GM06990 (cell line): Measurements from ENCODE around the gene HOXA3.

Source experiments
- DNase-seq: peaks from one replicate; pipeline ENCODE4 v3.0.0-alpha.2; 2011; ENCODE audit not compliant: insufficient read length; ENCODE audit errors: extremely low read depth
- H3K27me3 ChIP-seq: replicated peaks from 2 replicates; pipeline ENCODE4 v1.6.0; 2011; ENCODE audit warnings: low read length; ENCODE audit not compliant: control insufficient read depth, insufficient read depth
- H3K36me3 ChIP-seq: 2 replicates; pipeline ENCODE4 v1.5.1; 2011; ENCODE audit warnings: low read length; ENCODE audit not compliant: control insufficient read depth, insufficient read depth
- H3K4me3 ChIP-seq: replicated peaks from 2 replicates; pipeline ENCODE4 v1.5.1; 2011; ENCODE audit warnings: low read depth, mild to moderate bottlenecking, control low read depth, low read length
- CTCF ChIP-seq: IDR thresholded peaks from 2 replicates; pipeline ENCODE4 v1.5.1; 2011; ENCODE audit warnings: low read length, control low read depth, mild to moderate bottlenecking, inconsistent platforms; ENCODE audit not compliant: insufficient read depth, poor library complexity, severe bottlenecking

HOXA3 gene

GRCh38 chr7:27194002-27194352, 41.6 kb upstream of the HOXA3 start:
- Histone ChIP-seq H3K36me3 (no peaks in the 10 kb centered on the region), H3K4me3 (no peak overlapping the region), H3K27me3 (peaks cover 14% of the 10 kb centered on the region)
- no peak for DNase-seq
- TF ChIP-seq CTCF, result no peak

- TF ChIP-seq CTCF, result no peak
- peaks cover 12% of the 10 kb centered on the region for H3K27me3 ChIP-seq
- no peak for DNase-seq
- no peaks in the 10 kb centered on the region for H3K36me3 ChIP-seq
- no peak overlapping the region for H3K4me3 ChIP-seq
Observed at GRCh38 chr7:27193335-27194001, 41.1 kb upstream of the HOXA3 start.

- Histone ChIP-seq H3K4me3 (peak overlapping the region; percentile 23), H3K36me3 (no peaks in the 10 kb centered on the region), H3K27me3 (peaks cover 10% of the 10 kb centered on the region)
- DNase-seq, result no peak
- no peak for TF ChIP-seq CTCF
Observed at GRCh38 chr7:27192546-27193334, 40.4 kb upstream of the HOXA3 start.

- no peaks in the 10 kb centered on the region for H3K36me3 ChIP-seq
- peaks cover 10% of the 10 kb centered on the region for H3K27me3 ChIP-seq
- no peak for TF ChIP-seq CTCF
- DNase-seq, result no peak
- H3K4me3 ChIP-seq, result no peak overlapping the region
Observed at GRCh38 chr7:27191833-27192545, 39.6 kb upstream of the HOXA3 start.

- TF ChIP-seq CTCF, result no peak
- H3K36me3 ChIP-seq, result no peaks in the 10 kb centered on the region
- H3K4me3 ChIP-seq, result no peak overlapping the region
- H3K27me3 ChIP-seq, result peaks cover 12% of the 10 kb centered on the region
- no peak for DNase-seq
Observed at GRCh38 chr7:27191161-27191731, 38.9 kb upstream of the HOXA3 start.
